Middle frontal gyrus (tissue), 1 donor: Measurements from ENCODE around the gene VAV1.
"Not testable (repeated sequence)": the region's sequence is repeated elsewhere in the genome, so short reads cannot be mapped to it uniquely, and the experiment has no call there.

Experiments
- DNase-seq: peaks from one replicate; pipeline ENCODE4 v3.0.0-alpha.2; 2015; ENCODE audit warnings: low spot score; ENCODE audit errors: extremely low spot score

Gene VAV1

DNA sequence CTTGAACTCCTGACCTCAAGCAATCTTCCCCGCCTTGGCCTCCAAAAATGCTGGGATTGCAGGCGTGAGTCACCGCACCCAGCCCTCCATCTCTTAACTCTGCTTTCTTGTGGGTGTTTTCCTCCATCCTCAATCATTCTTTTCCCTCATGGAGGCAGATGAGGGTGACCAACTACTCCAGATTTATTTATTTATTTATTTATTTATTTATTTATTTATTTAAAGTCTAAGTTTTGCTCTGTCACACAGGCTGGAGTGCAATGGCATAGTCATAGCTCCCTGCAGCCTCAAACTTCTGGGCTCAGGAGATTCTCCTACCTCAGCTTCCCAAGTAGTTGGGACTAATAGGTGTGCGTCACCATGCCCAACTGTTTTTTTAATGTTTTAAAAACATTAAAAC lies 14.9 kb downstream of the VAV1 start:
- DNase-seq: no peak

DNA sequence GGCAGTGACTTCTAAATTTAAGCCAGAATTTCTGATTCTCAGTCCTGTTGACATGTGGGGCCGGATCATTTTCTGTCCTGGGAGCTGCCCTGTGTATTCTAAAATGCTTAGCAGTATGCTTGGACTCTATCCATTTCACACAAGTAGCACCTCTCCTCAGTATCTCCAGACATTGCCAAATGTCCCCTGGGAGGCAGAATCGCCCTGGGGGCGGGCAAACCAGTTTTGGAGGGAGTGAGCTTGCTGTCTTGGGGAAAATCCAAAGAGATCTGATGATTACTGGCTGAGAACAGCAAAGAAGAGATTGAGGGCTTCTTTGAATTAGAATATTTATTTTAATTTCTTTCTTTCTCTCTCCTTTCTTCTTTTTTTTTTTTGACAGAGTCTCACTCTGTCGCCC lies 16.4 kb downstream of the VAV1 start:
- DNase-seq: no peak

DNA sequence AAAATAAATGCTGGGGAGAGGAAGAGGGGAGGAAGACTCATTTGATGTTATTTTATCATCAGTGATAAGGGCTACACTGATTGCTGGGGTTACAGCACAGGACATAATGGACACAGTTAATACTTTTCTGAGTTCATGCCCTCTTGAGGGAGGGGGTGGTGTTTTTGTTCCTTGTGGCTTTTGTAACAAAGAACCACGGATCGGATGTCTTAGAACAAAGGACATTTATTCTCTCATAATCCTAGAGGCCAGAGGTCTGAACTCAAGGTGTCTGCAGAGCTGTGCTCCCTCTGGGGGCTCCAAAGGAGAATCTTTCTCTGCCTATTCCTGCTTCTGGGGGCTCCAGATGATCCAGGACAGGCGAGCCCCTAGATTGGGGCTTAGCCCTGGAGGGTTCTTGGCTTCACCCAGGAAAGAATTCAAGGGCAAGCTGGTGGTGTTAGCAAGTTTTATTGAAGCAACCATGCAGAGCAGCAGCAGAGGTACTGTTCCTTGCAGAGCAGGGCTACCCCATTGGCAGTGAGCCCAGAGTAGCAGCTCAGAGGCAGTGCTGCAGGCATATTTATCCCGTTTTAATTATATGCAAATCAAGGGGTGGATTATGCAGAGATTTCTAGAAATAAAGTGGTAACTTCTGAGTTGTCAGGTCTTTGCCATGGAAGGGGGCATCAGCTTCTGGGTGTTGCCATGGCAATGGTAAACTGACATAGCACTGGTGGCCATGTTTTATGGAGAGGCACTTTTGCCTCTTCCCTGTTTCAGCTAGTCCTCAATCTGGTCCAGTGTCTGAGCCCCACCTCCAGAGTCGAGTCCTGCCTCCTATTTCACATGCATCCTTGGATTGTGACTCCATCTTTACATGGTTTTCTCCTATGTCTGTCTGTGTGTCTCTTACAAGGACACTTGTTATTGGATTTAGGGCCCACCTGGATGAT lies 18.0 kb downstream of the VAV1 start:
- no peak for DNase-seq

DNA sequence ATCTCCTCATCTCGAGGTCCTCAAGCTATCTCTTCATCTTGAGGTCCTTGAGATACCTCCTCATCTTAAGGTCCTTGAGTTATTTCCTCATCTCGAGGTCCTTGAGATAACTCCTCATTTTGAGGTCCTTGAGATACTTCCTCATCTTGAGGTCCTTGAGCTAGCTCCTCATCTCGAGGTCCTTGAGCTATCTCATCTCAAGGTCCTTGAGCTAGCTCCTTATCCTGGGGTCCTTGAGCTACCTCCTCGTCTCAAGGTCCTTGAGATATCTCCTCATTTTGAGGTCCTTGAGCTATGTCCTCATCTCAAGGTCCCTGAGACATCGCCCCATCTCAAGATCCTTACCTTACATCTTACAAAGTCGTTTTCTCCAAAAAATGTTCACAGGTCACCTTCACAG lies 18.7 kb downstream of the VAV1 start:
- DNase-seq: no peak

DNA sequence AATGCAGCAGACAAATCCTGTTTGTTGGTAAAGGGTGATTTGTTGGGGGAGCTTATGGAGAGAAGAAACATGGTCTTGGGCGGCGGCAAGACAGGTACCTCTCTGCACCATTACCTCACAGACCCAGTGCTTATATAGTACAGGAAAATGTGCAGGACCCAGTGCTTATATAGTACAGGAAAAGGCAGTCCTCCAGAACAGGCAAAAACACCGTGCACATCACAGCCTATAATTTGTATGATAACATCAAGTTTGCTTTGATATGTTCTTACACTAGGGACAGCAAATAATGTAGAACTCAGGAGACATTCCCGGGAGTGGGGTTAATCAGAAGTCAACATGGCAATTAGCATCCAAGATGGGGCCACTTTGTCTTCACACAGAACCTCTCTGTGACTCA lies 20.9 kb downstream of the VAV1 start:
- no peak for DNase-seq

DNA sequence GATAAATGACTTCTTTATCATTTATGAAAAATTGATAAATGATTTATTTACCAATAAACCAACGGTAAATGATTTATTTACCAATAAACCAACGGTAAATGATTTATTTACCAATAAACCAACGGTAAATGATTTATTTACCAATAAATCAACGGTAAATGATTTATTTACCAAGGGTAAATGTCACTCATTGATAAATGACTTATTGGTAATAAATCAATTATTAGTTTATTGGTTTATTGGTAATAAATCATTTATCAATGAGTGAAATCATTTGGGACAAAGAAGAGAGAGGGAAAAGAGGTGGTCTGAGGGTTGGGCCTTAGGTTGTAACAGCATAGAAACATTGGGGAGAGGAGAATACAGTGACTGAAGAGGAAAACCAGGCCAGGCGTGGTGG lies 21.5 kb downstream of the VAV1 start:
- no peak for DNase-seq

DNA sequence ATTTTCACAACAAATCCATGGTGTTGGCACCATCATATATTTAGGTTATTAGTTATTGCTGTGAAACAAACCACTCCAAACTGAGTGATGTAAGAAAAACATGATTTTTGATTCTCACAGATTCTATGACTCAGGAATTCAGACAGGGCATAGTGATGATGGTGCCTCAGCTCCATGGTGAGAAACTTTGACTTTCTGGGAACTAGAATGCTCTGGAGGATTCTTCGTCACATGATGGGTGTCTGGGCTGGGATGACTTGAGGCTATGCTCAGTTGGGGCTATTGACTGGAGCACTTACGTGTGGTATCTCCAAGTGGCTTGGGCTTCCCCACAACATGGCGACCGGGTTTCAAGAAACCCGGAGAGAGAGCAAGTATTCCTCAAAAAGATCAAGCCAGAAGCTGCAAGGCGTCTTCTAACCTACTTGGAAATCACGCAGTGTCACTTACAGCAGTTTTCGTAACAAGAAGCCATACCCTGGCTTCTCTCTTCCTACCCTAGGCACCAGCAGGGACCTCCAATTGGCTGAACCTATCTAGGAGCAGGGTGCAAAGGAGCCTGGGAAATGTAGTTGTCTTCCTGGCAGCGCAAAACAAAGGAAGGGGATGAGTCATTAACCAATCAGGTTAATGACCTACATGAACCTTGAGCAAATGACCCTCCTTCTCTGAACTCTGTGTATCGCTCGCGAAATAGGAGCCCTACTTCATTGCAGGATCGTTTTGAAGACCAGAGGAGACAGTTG lies 22.4 kb downstream of the VAV1 start:
- DNase-seq: no peak

DNA sequence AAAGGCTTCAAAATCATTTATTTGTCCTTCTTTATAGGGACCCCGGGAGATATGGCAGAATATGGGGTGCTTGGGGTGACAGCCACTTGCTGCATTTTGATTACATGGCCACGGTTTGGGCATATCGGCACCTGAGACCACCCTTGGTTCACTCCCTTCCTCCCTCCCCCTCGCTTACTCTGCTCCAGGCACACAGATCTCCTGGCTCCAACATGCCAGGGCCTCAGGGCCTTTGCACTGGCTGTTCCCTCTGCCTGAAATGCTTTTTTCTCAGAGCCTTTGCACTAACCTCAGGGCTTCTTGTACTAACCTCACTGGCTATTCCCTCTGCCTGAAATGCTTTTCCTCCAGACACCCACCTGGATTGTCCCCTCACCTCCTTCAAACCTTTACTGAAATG lies 23.8 kb downstream of the VAV1 start:
- DNase-seq: no peak

DNA sequence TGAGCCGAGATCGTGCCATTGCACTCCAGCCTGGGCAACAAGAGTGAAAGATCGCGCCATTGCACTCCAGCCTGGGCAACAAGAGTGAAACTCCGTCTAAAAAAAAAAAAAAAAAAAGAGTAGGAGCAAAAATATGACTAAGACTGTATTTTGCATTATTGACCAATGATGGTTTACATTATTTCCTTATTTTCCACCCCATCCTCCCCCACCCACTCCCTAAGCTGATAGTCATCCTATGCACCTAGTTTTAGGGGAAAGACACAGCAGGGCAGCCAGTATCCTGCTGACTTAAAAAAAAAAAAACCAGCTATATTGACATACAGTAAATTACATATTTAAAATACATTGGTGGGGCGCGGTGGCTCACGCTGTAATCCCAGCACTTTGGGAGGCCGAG lies 25.1 kb downstream of the VAV1 start:
- DNase-seq: no peak

DNA sequence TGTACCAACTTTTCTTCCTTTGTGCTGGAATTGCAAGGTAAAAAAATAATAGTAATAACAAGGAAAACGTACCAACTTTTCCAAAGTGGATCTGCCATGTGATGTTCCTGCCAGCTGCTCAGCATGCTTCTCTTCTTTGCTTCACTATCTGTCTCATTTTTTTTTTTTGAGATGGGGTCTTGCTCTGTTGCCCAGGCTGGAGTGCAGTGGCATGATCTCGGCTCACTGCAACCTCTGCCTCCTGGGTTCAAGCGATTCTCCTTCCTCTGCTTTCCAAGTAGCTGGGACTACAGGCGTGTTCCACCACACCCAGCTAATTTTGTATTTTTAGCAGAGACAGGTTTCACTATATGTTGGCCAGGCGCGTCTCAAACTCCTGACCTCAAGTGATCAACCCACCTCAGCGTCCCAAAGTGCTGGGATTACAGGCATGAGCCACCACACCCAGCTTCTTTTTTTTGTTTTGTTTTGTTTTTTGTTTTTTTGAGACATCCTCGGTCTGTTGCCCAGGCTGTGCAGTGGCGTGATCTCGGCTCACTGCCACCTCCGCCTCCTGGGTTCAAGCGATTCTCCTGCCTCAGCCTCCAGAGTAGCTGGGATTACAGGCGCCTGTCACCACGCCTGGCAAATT lies 27.8 kb downstream of the VAV1 start:
- not testable (repeated sequence) for DNase-seq

DNA sequence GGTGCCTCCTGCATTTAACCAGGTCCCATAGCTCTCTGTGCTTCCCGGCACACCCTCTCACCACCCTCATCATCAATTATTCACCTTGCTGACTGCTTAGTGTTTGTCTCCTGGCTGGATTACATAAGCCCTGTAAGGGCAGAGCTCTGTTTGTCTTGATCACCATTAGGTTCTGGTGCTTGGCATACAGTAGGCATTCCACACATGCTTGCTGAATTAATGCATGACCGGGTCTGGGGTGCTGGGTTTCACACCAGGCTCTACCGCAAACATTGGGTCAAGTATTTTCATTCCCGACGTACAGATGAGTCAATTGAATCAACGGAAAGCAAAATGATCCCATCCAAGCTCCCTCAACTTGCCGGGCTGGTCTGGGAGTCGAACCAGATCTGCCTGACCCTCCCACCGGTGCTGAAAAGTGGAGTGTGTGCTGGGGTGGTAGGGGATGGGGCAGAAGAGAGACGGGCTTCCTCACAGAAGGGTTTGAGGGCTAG lies 28.5 kb downstream of the VAV1 start:
- DNase-seq: no peak

DNA sequence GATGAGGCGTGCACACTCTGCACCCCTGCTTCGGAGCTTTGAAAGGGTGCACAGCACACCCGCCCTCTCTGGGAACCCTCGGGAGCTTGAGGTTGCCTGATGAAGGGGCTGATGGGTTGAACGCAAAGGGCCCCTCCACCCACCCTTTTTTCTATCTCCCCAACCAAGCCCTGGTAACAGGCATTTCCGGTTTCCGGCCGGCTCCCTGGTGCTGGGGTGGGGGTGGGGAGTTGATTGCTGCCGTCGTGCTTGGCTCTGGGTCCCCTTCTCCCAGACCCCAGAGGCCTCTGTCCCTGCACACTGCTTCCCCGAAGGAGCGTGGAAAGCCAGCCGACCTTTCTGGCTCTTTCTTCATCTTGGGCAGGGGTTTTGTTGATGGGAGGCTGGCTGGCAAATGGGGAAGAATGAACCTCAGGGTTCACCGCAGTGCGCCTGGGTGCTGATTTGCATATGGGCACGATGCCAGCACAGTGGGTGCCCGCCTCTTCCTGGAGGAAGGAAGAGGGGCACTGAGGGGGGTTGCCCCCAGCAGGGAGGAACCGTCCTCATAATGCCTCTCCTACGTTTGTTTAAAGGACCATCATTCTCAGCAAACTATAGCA lies 29.1 kb downstream of the VAV1 start:
- no peak for DNase-seq

DNA sequence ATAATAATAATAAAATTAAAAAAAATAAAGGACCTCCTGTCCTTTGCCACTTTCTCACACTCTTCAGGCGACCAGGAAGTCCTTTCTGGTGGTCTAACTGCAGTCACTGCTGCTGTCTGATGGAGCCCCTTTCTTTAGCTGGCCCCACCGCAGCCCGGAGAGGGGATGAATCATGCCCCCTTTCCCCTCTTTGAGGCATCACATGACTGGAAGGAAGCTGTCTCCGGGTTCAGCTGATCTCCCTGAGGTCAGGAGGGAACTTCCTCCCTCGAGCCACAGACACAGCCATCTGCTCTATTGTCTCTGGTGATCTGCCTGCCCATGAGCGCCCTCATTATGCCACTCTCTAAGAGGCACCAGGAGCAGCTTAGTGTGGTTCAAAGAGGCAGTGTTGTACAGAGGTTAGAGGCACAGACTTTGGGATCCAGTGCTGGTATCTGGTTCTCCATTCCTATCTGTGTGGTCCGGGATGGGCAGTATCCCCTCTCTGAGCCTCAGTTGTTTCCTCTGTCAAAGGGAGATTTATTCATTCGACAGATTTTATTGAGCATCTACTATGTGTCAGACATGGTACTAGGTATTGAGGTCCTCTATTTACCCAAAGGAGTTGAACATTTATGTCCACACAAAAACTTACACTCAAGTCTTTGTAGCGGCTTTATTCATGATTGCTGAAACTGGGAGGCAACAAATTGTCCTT lies 30.0 kb downstream of the VAV1 start:
- DNase-seq: no peak

DNA sequence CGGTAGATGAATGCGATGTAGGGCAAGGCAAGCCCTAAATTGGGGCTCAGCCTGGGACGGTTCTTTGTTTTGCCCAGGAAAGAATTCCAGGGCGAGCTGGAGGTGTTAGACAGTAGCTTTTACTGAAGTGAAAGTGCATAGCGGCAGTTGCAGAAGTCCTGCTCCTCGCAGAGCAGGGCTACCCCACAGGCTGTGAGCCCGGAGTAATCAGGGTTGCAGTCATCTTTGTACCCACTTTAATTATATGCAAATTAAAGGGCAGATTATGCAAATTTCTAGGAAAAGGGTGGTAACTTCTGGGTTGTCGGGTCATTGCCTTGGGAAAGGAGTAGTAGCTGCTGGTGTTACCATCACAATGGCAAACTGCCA lies 30.5 kb downstream of the VAV1 start:
- no peak for DNase-seq

DNA sequence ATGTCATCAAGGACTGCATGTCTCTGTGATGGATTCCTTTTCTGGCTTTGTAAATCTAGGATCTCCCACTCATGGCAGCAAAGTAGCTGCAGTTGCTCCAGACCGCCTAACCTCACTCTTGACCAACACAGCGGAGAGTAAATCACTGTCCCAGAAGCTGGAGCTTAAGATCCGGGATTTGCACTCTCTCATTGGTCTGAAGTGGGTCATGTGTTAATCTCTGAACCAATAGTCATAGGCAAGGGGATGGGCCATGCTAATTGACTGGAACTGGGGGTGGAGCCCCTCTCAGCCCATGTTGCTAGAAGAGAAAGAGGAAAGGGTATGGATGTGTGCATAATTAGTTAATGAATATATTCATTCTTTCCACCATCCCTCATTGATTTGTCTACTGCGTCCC lies 34.0 kb downstream of the VAV1 start:
- DNase-seq: no peak

DNA sequence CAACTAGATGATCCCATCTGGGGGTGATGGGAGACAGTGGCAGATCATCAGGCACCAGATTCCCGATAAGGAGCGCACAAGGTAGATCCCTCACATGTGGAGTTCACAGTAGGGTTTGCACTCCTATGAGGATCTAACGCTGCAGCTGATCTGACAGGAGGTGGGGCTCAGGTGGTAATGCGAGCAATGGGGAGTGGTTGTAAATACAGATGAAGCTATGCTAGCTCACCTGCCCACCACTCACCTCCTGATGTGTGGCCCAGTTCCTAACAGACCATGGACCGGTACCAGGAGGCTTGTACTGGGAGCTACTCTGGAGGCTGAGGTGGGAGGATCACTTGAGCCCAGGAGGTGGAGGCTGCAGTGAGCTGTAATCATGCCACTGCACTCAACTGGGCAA lies 34.8 kb downstream of the VAV1 start:
- no peak for DNase-seq

DNA sequence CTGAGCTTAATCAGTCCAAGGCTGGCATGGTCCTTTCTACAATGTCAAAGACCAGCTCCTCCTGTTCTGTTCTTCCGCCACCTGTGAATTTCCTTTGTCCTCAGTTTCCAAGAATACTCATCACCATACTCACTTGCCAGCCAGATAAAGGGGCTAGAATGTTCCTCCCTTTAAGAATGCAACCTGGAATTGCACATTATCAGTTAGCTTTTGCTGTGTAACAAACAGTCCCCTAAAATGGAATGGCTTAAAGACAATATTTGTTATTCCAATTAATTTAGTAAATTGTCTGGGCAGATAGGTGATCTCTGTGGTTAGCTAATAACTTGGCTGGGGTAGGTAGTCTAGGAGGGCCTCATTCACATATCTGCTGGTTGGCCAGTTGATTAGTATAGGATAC lies 36.0 kb downstream of the VAV1 start:
- DNase-seq: no peak

DNA sequence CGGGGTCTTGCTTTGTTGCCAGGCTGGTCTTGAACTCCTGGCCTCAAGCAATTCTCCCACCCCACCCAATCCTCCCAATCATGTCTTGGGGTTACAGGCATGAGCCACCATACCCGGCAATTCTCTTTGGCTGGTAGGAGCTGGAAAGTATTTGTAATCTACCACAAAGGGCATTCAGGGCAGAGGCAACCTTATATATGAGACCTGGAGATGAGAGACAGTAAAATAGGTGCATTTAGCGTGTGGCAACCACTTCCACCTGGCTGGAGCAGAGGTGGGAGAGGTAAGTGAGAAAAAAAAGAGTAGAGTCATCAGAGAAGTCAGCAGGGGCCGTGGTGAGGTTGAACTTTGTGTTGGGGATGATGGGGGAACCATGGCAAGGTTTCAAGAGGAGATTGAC lies 36.8 kb downstream of the VAV1 start:
- DNase-seq: no peak

DNA sequence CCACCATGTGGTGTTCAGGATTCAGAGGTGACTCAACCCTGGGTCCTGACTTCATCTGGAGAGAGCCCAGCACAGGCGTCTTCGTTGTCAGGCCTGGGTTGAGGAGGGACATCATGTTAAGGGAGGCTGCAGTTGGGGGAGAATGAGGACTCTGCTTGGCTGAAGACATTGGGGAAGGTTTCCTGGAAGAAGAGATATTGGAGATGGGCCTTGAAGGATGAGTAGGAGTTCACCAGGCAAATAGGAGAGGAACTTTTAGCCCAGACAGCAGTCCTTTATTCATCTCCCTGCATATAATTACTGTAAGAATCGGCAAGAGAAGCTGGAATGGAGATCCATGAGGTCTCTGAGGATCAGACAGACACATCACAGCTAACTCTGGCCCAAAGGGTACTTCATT lies 38.9 kb downstream of the VAV1 start:
- DNase-seq: no peak

DNA sequence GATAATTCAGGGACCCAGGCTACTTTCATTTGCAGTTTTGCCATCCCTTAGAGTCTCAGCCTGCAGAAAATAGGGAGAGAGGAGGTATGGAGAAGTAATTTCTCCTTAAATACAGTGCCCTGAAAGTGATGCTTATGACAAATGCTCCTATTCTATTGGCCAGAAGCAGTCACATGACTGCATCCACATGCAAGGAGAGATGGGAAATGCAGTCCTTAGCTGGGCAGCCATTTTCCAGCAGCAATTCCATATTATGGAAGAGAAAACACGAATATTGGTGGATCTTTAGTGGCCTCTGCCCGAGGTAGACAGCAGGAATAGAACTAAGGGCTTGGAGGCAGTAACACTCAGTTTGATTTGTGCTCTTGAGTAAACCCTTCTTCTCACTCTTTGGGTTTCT lies 39.4 kb downstream of the VAV1 start:
- no peak for DNase-seq

DNA sequence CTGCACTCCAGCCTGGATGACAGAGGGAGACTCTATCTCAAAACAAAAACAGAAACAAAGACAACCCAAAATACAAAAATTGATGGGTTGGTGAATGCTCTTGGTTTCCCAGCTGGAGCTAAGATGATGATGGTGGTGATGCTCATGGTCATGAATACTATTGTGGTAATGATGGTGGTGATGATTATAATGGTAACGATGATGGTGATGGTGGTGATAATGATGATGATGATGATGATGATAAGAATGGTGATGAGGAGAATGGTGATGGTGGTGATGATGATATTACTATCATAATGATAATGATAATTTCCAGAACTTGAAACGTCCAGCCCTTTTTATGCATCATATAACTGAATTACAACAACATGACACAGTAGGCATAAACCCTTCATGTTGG lies 40.1 kb downstream of the VAV1 start:
- no peak for DNase-seq
